DMS53 treated with DMSO at 0.1 percent for 48 hours (cell line): ENCODE data around the gene NGEF.

ENCODE experiments used
- DNase-seq: peaks from one replicate; lab custom pipeline; 2025; ENCODE audit not compliant: unreplicated experiment; lab: John Stamatoyannopoulos, UW

The NGEF gene

GRCh38 chr2:233044974-233045605 is 32.0 kb upstream of the NGEF start:
- no peak for DNase-seq

- DNase-seq, result no peak
Measured at GRCh38 chr2:233042549-233042948, 29.5 kb upstream of the NGEF start.

- no peak for DNase-seq
Measured at GRCh38 chr2:233041722-233042323, 28.8 kb upstream of the NGEF start.

- no peak for DNase-seq
Measured at GRCh38 chr2:233040571-233040970, 27.5 kb upstream of the NGEF start.

- no peak for DNase-seq
Measured at GRCh38 chr2:233039846-233040530, 26.9 kb upstream of the NGEF start.

- no peak for DNase-seq
Measured at GRCh38 chr2:233039212-233039845, 26.3 kb upstream of the NGEF start.

GRCh38 chr2:233037078-233037477 is 24.0 kb upstream of the NGEF start:
- DNase-seq, result no peak

- DNase-seq, result no peak
Measured at GRCh38 chr2:233036162-233036838, 23.2 kb upstream of the NGEF start.

- no peak for DNase-seq
Measured at GRCh38 chr2:233035426-233036161, 22.5 kb upstream of the NGEF start.

- no peak for DNase-seq
Measured at GRCh38 chr2:233034091-233034882, 21.2 kb upstream of the NGEF start.

- no peak for DNase-seq
Measured at GRCh38 chr2:233033672-233034071, 20.6 kb upstream of the NGEF start.

GRCh38 chr2:233032551-233033320 is 19.7 kb upstream of the NGEF start, which contains the start of gene NEU2:
Gene NEU2 (plus strand): TSS chr2:233032672. CDS start chr2:233032672, 0 bp downstream.
- DNase-seq, result no peak

GRCh38 chr2:233031556-233032500 is 18.8 kb upstream of the NGEF start:
- DNase-seq, result no peak

GRCh38 chr2:233029321-233029720 is 16.3 kb upstream of the NGEF start:
- no peak for DNase-seq

- no peak for DNase-seq
Measured at GRCh38 chr2:233026198-233026813, 13.2 kb upstream of the NGEF start.

- no peak for DNase-seq
Measured at GRCh38 chr2:233025706-233026105, 12.7 kb upstream of the NGEF start.

GRCh38 chr2:233023761-233024410 is 10.8 kb upstream of the NGEF start:
- DNase-seq, result no peak
